HepG2 (cell line): ENCODE results near the gene COQ5. TPM values are rescaled to one million over a fixed set of nuclear protein-coding genes. Genes with fewer than 3 reads are reported as not detected.

ENCODE experiments used
- ADNP ChIP-seq: sonication (generic); formaldehyde crosslinking; IDR thresholded peaks from 2 replicates; pipeline ENCODE4 v1.4.0; 2020; ENCODE audit warnings: missing genetic modification reagents
- ATF7-NPFF ChIP-seq: sonication (generic); formaldehyde crosslinking; IDR thresholded peaks from 2 replicates; pipeline ENCODE4 v1.8.1; 2023; ENCODE audit warnings: mild to moderate bottlenecking, low read depth, missing genetic modification reagents, moderate library complexity
- EEA1 ChIP-seq: sonication (generic); formaldehyde crosslinking; IDR thresholded peaks from 2 replicates; pipeline ENCODE4 v1.5.1; 2020; ENCODE audit warnings: mild to moderate bottlenecking, missing genetic modification reagents, borderline replicate concordance
- FOXK2 ChIP-seq: fragments of 450-650 bp; IDR thresholded peaks from 2 replicates; pipeline ENCODE4 v1.6.1; 2016
- HHEX ChIP-seq: IDR thresholded peaks from 2 replicates; pipeline ENCODE4 v1.6.1; 2016; ENCODE audit warnings: control low read depth
- SNAI1 ChIP-seq: sonication (generic); formaldehyde crosslinking; IDR thresholded peaks from 2 replicates; pipeline ENCODE4 v1.5.0; 2020; ENCODE audit warnings: mild to moderate bottlenecking, missing genetic modification reagents, borderline replicate concordance
- SSRP1 ChIP-seq: IDR thresholded peaks from 2 replicates; pipeline ENCODE4 v1.6.1; 2016; ENCODE audit warnings: control low read depth
- ZNF224 ChIP-seq: sonication (generic); formaldehyde crosslinking; IDR thresholded peaks from 2 replicates; pipeline ENCODE4 v1.5.0; 2020; ENCODE audit warnings: mild to moderate bottlenecking, missing genetic modification reagents
- ZNF251 ChIP-seq: sonication (generic); formaldehyde crosslinking; IDR thresholded peaks from 2 replicates; pipeline ENCODE4 v1.9.0; 2021; ENCODE audit warnings: mild to moderate bottlenecking, missing genetic modification reagents
- ZNF350 ChIP-seq: sonication (generic); formaldehyde crosslinking; IDR thresholded peaks from 2 replicates; pipeline ENCODE4 v1.4.0; 2020; ENCODE audit warnings: mild to moderate bottlenecking, low read depth, missing genetic modification reagents, borderline replicate concordance
- ZNF362 ChIP-seq: sonication (generic); formaldehyde crosslinking; IDR thresholded peaks from 2 replicates; pipeline ENCODE4 v1.4.0; 2020; ENCODE audit warnings: missing genetic modification reagents, mild to moderate bottlenecking, borderline replicate concordance
- ZNF572 ChIP-seq: sonication (generic); formaldehyde crosslinking; IDR thresholded peaks from 2 replicates; pipeline ENCODE4 v1.5.1; 2020; ENCODE audit warnings: mild to moderate bottlenecking, missing genetic modification reagents
- ZNF646 ChIP-seq: sonication (generic); formaldehyde crosslinking; IDR thresholded peaks from 2 replicates; pipeline ENCODE4 v1.9.0; 2021; ENCODE audit warnings: mild to moderate bottlenecking, missing genetic modification reagents
- ZNF766 ChIP-seq: sonication (generic); formaldehyde crosslinking; IDR thresholded peaks from 2 replicates; pipeline ENCODE4 v1.5.0; 2020; ENCODE audit warnings: missing genetic modification reagents, borderline replicate concordance
- ZNF879 ChIP-seq: sonication (generic); formaldehyde crosslinking; IDR thresholded peaks from 2 replicates; pipeline ENCODE4 v1.8.1; 2023; ENCODE audit warnings: missing genetic modification reagents
- polyA plus RNA-seq, 8 experiments: library from polyadenylated mRNA; depleted of rRNA in 3 of 8; stranded (reverse) in 7 of 8; unstranded in 1 of 8; fragments of >200 nt; fragmentation: Illumina TruSeq in 4 of 8; extraction: Trizol in 4 of 8; gene quantifications; 2 replicates each; pipeline versions ENCODE4 v1.2.1 to v1.2.3, GENCODE V29; 2011 to 2016; ENCODE audit warnings: low read depth in 4 of 8, missing spikeins in 1 of 8, mixed read lengths in 1 of 8; ENCODE audit not compliant: insufficient read depth in 1 of 8
- total RNA-seq, 5 experiments: library from RNA; depleted of rRNA; stranded (reverse); fragments of >200 nt; fragmentation: Illumina TruSeq; extraction: Trizol; gene quantifications; 2 replicates each; pipeline ENCODE4 v1.2.3, GENCODE V29; 2016; ENCODE audit warnings: low read depth in 1 of 5
- TF ChIP-seq, protein P1 (sequence below), 2 experiments: sonication (generic) in 1 of 2; formaldehyde crosslinking in 1 of 2; IDR thresholded peaks; 2 replicates each; pipeline versions ENCODE4 v1.6.1 to v1.9.0; 2014 to 2022; ENCODE audit warnings: antibody characterized with exemption in 1 of 2, borderline replicate concordance in 1 of 2, inconsistent platforms in 1 of 2, low read depth in 1 of 2, missing genetic modification reagents in 1 of 2

Gene COQ5
- total and polyA plus RNA-seq, 2 of the 13 experiments (the other 11 are each of a cell fraction or from before 2014, with no cell fraction given), result 36.4 to 41.5 TPM

DNA sequence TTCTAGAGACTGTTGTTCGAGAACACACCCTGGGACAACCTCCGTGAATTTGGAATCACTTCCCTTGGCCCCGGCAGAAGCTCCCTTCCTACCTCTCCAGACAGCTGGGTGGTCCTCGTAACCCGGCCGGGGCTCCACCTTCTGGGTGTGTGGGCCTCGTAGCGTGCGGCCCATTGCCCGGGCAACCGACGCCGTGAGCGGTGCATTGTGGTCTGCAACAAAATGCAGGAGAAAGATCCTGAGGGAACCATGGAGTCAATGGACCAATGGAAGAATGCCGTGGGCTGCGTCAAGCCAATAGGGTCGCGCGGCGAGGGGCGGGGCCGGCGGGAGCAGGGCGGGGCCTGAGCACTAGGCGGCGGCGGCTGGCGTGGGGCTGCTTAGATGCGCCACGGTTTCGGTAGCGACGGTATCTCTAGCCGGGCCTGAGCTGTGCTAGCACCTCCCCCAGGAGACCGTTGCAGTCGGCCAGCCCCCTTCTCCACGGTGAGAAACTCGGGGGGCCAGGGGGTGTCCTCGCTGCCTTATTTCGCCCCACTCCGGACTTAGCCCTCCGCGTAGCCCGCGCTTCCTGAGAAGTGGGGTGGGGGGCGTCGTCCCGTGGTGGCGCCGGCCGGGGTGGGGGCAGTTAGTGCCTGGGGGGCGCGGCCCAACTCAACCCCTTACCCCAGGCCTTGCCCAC, 33.1 kb downstream of the COQ5 start, which contains the start of gene DYNLL1 (continued):
- TF ChIP-seq, protein P1, sequence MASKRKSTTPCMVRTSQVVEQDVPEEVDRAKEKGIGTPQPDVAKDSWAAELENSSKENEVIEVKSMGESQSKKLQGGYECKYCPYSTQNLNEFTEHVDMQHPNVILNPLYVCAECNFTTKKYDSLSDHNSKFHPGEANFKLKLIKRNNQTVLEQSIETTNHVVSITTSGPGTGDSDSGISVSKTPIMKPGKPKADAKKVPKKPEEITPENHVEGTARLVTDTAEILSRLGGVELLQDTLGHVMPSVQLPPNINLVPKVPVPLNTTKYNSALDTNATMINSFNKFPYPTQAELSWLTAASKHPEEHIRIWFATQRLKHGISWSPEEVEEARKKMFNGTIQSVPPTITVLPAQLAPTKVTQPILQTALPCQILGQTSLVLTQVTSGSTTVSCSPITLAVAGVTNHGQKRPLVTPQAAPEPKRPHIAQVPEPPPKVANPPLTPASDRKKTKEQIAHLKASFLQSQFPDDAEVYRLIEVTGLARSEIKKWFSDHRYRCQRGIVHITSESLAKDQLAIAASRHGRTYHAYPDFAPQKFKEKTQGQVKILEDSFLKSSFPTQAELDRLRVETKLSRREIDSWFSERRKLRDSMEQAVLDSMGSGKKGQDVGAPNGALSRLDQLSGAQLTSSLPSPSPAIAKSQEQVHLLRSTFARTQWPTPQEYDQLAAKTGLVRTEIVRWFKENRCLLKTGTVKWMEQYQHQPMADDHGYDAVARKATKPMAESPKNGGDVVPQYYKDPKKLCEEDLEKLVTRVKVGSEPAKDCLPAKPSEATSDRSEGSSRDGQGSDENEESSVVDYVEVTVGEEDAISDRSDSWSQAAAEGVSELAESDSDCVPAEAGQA (IDR thresholded peaks at IDR 0.05; ENCODE audit: low read depth), result peak; percentile 36; the same call in 1 of the 2 replicates
- TF ChIP-seq, protein P1 (CRISPR knock-in tag; IDR thresholded peaks at IDR 0.05; ENCODE audit: borderline replicate concordance), result no peak
- no peak; the same call in 1 of the 2 replicates for TF ChIP-seq ZNF362 (CRISPR knock-in tag)
- TF ChIP-seq FOXK2, result no peak
- no peak for TF ChIP-seq ADNP (CRISPR knock-in tag)
- TF ChIP-seq ZNF879 (CRISPR knock-in tag), result no peak
- TF ChIP-seq ZNF646 (CRISPR knock-in tag), result no peak
- TF ChIP-seq HHEX (CRISPR knock-in tag), result no peak
- TF ChIP-seq ZNF350 (CRISPR knock-in tag), result peak; percentile 39; the same call in 1 of the 2 replicates
- TF ChIP-seq ATF7-NPFF (CRISPR knock-in tag), result peak; percentile 51
- no peak for TF ChIP-seq ZNF251
- peak; percentile 64; the same call in 1 of the 2 replicates for TF ChIP-seq SNAI1 (CRISPR knock-in tag)
- no peak for TF ChIP-seq ZNF572
- no peak for TF ChIP-seq ZNF766 (CRISPR knock-in tag)
- no peak for TF ChIP-seq EEA1 (CRISPR knock-in tag)
- no peak for TF ChIP-seq SSRP1 (CRISPR knock-in tag)
- 0 out of 2 replicates have a peak, but pooled peaks have one; percentile 66 for TF ChIP-seq ZNF224
